AML-193 (cell line): ENCODE measurements around the gene TCEA3.
"Not testable (repeated sequence)": the region's sequence is repeated elsewhere in the genome, so short reads cannot be mapped to it uniquely, and the experiment has no call there.

Source experiments
- DNase-seq, 2 experiments: peaks; one replicate each; lab custom pipeline; 2025; lab: John Stamatoyannopoulos, UW

TCEA3 gene

GRCh38 chr1:23392125-23392855 lies 32.3 kb downstream of the TCEA3 start:
- DNase-seq, result no peak

DNA sequence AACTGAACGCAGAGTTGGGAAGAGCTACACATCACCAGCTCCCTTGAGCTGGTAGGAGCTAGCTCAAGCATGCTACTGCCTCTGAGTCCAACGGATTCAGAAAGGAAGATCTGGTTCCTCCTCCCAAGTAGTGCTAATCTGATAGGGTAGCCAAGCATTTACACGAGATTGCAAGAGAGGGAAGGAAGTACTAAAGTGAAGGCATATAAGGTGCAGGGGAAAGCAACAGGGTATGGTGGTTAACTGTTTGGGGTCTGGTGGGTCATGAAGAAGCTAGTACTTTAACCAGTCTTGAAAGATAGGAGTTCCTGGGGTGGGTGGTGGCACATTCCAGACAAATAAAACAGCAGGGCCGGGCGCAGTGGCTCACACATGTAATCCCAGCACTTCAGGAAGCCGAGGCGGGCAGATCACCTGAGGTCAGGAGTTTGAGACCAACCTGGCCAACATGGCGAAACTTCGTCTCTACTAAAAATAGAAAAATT lies 34.7 kb downstream of the TCEA3 start:
- no peak for DNase-seq

DNA sequence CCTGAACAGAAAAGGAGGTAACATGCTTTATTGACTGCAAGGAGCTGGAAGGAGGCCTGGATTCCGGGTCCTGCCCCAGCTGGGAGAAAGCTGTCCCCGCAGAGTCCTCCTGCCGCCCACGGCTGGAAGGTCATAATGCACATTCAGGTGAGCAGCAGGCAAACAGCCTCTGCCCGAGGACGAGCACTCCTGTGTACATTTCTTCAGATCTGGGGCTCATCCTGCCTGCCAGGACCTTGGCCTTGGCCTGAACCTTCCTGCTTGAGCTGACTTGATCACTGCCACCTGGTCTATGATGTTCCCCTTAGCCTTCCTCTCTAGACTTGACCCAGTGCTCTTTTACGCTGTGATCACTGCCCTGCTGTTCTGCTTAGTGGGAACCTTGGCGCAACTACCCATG lies 37.1 kb downstream of the TCEA3 start:
- no peak for DNase-seq

DNA sequence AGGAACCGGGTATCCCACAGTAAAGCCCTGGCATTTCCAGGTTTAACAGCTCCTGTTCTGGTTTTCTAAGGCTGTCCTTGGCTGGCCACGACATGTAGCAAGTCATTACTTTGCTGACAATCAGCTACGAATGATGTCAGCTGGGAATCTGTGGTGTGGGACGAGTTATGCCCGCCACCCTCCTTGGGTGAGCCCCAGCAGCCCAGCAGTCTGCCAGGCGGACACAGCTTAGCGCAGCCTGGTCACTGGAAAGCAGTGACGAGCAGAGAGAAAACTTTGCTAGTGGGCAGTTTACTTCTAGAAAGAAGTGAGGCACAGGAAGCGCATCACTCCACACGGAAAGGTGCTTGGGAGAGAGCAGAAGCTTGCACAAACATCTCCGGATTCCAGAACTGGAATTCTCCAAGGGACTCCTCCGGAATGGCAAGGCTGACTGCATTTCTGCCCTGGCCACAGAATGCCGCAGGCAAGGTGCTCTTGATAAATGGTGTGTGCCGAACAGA lies 39.4 kb downstream of the TCEA3 start:
- DNase-seq, result no peak

- no peak for DNase-seq
Measured at GRCh38 chr1:23384312-23385058, 40.1 kb downstream of the TCEA3 start.

GRCh38 chr1:23383577-23384311 lies 40.8 kb downstream of the TCEA3 start:
- DNase-seq, result no peak

DNA sequence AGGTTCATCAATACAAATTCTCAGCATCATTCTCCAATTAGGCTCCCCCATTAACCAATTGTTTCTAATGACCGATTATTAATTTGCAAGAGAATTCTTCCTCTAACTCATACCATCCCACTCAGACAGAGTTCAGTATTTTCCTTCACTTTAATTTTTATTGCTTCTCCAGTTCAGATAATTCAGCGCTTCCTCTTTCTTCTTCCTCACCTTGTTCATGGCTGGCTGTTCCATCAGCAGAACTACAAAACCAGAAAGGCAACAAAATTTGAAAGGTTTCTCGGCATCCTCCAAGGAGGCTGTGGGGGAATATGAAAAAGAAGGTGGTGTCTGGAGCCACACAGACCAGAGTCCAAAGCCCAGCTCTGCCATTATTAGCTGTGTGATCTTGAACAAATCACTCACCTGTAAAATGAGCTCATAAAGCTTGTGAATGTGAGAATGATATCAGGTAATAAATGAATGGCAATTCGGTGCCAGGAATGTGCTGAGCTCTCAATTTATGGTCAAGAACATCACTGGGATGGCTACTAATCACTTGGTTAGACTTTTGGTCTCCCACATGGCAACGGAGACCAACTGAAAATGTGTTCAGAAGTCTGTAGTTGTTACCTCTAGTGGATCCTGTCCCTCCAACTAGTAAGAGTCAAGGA lies 43.2 kb downstream of the TCEA3 start:
- DNase-seq, result no peak

DNA sequence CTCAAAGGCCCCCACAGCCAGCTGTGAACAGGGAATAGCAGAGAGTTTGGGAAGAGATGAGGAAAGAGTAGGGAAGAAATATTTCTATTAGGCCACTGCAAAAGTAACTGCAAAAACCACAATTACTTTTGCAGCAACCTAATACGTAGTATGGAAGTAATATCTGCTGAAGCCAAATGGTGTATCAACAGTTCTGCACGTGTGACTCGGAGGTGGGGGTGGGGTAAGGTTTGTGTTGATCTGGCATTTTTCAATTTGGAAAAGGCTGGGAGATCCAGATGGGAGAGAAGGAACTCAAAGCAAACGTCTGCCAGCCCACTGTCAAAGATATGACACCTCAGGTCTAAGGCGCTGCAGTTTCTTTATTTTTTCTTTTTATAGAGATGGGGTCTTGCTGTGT lies 43.8 kb downstream of the TCEA3 start:
- no peak for DNase-seq

DNA sequence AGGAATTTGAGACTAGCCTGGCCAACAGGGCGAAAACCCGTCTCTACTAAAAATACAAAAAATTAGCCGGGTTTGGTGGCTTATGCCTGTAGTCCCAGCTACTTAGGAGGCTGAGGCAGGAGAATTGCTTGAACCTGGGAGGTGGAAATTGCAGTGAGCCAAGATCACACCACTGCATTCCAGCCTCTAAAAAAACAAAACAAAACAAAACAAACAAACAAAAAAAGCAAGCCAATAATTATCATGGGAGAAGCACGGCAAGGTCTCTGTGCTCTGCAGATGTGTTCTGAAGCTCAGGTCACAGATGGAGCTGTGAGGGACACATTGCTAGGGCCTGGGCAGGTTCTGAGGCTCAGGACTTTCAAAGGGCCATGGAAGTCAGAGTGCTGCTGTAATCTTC lies 44.3 kb downstream of the TCEA3 start:
- not testable (repeated sequence) for DNase-seq

GRCh38 chr1:23376890-23377811 lies 47.4 kb downstream of the TCEA3 start:
- DNase-seq, result no peak

- not testable (repeated sequence) for DNase-seq
Measured at GRCh38 chr1:23374079-23374735, 50.3 kb downstream of the TCEA3 start.

GRCh38 chr1:23371987-23372880 lies 52.3 kb downstream of the TCEA3 start:
- DNase-seq, result no peak

- DNase-seq, result no peak
Measured at GRCh38 chr1:23370709-23371584, 53.6 kb downstream of the TCEA3 start.

DNA sequence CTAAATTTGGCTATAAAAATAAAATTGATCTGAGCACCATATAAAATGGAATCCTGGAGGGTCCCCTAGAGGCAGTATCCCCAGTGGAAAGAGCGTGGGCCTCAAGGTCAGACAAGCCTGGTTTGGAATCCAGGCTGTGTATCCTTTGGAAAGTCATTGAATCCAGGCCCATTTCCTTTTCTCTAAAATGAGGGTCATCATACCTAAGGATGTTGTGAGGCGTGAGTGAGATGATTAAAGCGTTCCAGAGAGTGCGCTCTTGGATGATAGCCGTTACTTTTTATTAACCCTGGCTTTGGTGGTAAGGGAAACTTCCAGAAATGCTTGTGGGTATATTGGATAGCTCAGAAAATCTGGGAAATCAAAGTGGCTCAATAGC lies 54.2 kb downstream of the TCEA3 start:
- no peak for DNase-seq

GRCh38 chr1:23369335-23370013 lies 55.1 kb downstream of the TCEA3 start, which contains the start of gene ZNF436:
Gene ZNF436, minus strand, starts transcription at chr1:23369836. Its CDS starts 1,831 bp downstream, at chr1:23368005.
- peak; percentile 10 to 23 for DNase-seq

DNA sequence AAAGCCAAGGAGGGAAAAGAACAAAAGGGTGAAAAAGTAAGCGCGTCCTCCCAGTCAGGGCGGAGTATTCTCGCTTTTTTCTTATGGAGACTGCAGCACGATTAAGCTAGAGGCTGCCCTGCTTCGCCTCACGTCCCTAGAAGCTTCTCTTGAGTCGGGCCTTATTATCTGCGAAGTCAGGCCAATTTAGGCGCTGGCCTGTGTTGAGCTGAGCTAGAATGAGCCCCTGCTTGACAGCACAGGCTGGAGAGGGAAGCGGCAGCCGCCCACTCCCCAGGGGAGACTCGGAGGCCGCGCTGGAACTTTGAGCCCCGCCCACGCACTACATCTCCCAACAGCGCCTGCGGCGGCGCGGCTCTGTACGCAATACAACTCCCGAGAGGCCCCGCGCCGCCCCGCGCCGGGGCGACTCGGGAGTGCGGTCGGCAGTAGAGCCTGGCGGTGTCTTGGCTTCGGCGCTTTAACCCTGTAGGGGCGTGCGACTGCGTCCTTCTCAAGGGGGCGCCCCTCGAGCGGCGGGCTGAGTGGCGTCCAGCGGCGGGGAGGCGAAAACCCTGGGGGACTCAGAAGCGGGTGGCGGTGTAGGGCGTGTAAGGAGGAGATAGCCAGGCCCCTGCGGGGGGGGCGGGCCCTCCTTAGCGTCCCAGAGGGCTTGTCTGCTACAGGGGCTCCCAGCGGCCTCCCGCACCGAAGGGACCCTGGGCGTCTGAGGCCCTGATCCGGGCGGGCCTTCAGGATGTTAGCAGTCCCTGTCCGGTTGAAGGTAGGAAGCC lies 55.8 kb downstream of the TCEA3 start:
- DNase-seq, result peak; percentile 78 to 81
